Measurements from ENCODE around the gene NCK1. TPM values are rescaled to one million over a fixed set of nuclear protein-coding genes. Genes with fewer than 3 reads are reported as not detected.

Gene NCK1
- total RNA-seq, 4 donors from 2014 or later: 53.1 to 74.0 (median 61.6) TPM

- intact Hi-C loops (cut with DNase I; ENCODE audit: low total_unique reads): loop anchor here (10.0 kb wide), 1 partner anchor 71 kb away; no protein-coding TSS in a partner anchor
- TF ChIP-seq POLR2A (IDR thresholded peaks at IDR 0.05): no peak
- no peak for DNase-seq (ENCODE audit: low spot score in 2 of 2)
- 35 to 39% methylated on average over 3 of the region's 3 CpGs for WGBS, 2 donors
- no peak overlapping the region for H3K4me3 ChIP-seq (ENCODE audit: low read depth, poor library complexity, severe bottlenecking)
Observed at GRCh38 chr3:136943436-136943835, 81.4 kb downstream of the NCK1 start.

DNA sequence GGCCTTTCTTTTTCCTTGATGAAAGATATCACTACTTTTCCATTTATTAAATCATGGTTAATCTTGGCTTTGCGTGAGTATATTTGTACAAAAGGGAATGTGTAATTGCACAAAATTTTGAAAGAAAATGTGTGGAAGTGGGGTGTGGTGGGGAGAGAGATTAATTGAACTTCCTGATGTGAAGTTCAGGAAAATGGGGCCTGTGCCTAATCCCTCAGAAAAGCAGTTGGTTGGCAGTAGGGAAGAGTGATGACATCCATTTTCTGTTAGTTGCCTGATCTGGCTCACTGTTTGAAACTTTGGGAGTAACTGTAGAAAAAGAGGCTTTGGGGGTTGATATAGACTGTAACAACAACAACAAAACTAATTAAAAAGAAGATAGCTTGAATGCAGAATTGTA lies 85.0 kb downstream of the NCK1 start:
- no peak for TF ChIP-seq POLR2A (IDR thresholded peaks at IDR 0.05)
- TF ChIP-seq, protein P1, sequence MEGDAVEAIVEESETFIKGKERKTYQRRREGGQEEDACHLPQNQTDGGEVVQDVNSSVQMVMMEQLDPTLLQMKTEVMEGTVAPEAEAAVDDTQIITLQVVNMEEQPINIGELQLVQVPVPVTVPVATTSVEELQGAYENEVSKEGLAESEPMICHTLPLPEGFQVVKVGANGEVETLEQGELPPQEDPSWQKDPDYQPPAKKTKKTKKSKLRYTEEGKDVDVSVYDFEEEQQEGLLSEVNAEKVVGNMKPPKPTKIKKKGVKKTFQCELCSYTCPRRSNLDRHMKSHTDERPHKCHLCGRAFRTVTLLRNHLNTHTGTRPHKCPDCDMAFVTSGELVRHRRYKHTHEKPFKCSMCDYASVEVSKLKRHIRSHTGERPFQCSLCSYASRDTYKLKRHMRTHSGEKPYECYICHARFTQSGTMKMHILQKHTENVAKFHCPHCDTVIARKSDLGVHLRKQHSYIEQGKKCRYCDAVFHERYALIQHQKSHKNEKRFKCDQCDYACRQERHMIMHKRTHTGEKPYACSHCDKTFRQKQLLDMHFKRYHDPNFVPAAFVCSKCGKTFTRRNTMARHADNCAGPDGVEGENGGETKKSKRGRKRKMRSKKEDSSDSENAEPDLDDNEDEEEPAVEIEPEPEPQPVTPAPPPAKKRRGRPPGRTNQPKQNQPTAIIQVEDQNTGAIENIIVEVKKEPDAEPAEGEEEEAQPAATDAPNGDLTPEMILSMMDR (IDR thresholded peaks at IDR 0.05): no peak
- 68 to 69% methylated on average over 1 of the region's 1 CpG for whole genome bisulfite sequencing, 2 donors
- no peak overlapping the region for H3K4me3 ChIP-seq (ENCODE audit: low read depth, poor library complexity, severe bottlenecking)
- DNase-seq (ENCODE audit: low spot score in 2 of 2): no peak
- intact Hi-C loops (cut with DNase I; ENCODE audit: low total_unique reads): loop anchor here (10.0 kb wide), 1 partner anchor 68 kb away; no protein-coding TSS in a partner anchor

GRCh38 chr3:136947477-136947876 lies 85.5 kb downstream of the NCK1 start:
- DNase-seq (ENCODE audit: low spot score in 2 of 2): no peak
- no peak for TF ChIP-seq POLR2A (IDR thresholded peaks at IDR 0.05)
- TF ChIP-seq, protein P1 (IDR thresholded peaks at IDR 0.05): no peak
- 47 to 48% methylated on average over 2 of the region's 2 CpGs for WGBS, 2 donors
- intact Hi-C loops (cut with DNase I; ENCODE audit: low total_unique reads): loop anchor here (10.0 kb wide), 1 partner anchor 67 kb away; no protein-coding TSS in a partner anchor
- no peak overlapping the region for H3K4me3 ChIP-seq (ENCODE audit: low read depth, poor library complexity, severe bottlenecking)

GRCh38 chr3:136949146-136949545 lies 87.1 kb downstream of the NCK1 start:
- no peak overlapping the region for H3K4me3 ChIP-seq (ENCODE audit: low read depth, poor library complexity, severe bottlenecking)
- intact Hi-C loops (cut with DNase I; ENCODE audit: low total_unique reads): loop anchor here (10.0 kb wide), 1 partner anchor 66 kb away; no protein-coding TSS in a partner anchor
- no peak for DNase-seq (ENCODE audit: low spot score in 2 of 2)
- TF ChIP-seq, protein P1 (IDR thresholded peaks at IDR 0.05): no peak
- TF ChIP-seq POLR2A (IDR thresholded peaks at IDR 0.05): no peak

- no peak for DNase-seq (ENCODE audit: low spot score in 2 of 2)
- H3K4me3 ChIP-seq (ENCODE audit: low read depth, poor library complexity, severe bottlenecking): no peak overlapping the region
- 73 to 76% methylated on average over 2 of the region's 2 CpGs for WGBS, 2 donors
- TF ChIP-seq, protein P1 (IDR thresholded peaks at IDR 0.05): no peak
- TF ChIP-seq POLR2A (IDR thresholded peaks at IDR 0.05): no peak
- intact Hi-C loops (cut with DNase I; ENCODE audit: low total_unique reads): loop anchor here (10.0 kb wide), 1 partner anchor 65 kb away; no protein-coding TSS in a partner anchor
Observed at GRCh38 chr3:136949708-136950107, 87.7 kb downstream of the NCK1 start.

DNA sequence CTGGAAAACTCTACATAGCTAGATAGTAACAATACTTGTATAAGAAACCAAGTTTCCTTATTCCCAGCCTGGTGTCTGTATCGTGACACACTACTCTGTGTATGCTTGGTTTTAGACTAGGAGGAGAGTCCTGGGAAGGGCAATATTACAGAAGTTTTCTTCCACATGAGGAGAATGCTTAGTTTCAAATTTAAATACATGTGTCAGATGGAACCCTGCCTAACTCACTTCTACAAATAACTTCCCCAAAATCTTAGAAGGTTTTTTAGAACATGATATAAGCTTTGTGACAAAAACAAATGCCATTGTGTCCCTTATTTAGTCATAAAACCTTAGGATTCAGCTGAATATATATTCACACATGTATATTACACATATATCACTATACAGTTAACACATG lies 88.6 kb downstream of the NCK1 start:
- H3K4me3 ChIP-seq (ENCODE audit: low read depth, poor library complexity, severe bottlenecking): no peak overlapping the region
- whole genome bisulfite sequencing, 2 donors: 61 to 67% methylated on average over 1 of the region's 1 CpG
- TF ChIP-seq, protein P1 (IDR thresholded peaks at IDR 0.05): no peak
- TF ChIP-seq POLR2A (IDR thresholded peaks at IDR 0.05): no peak
- DNase-seq (ENCODE audit: low spot score in 2 of 2): no peak
- intact Hi-C loops (cut with DNase I; ENCODE audit: low total_unique reads): no loop called here

Data from lower leg skin (tissue), 4 donors.